MV-4-11 (cell line): ENCODE measurements around the gene OVOL1.
A peak's percentile ranks its signal among the peaks of the same experiment; 100 is the strongest.
"Not testable (repeated sequence)": the region's sequence is repeated elsewhere in the genome, so short reads cannot be mapped to it uniquely, and the experiment has no call there.

Source experiments
- DNase-seq: peaks from one replicate; lab custom pipeline; 2025; lab: John Stamatoyannopoulos, UW

The OVOL1 gene

GRCh38 chr11:65814986-65815565, 28.2 kb downstream of the OVOL1 start:
- no peak for DNase-seq

DNA sequence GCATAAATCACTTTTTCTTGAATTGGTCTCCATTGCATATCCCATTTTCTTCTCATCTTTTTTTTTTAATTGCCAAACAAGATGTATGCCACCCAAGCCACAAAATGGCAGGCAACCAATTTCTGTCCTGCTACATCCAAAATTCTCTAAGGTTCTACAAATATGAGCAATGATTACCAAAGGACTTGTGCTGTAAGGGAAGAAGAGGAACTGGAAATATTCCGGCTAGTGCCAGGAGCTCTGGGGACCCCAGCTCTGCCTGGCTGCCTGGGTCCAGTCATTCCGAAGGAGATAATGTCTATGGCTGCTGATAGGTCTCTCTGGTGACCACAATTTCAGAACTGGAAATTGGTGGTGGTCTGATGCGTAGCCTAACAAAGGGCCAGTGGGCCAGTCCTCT, 29.8 kb downstream of the OVOL1 start:
- no peak for DNase-seq

DNA sequence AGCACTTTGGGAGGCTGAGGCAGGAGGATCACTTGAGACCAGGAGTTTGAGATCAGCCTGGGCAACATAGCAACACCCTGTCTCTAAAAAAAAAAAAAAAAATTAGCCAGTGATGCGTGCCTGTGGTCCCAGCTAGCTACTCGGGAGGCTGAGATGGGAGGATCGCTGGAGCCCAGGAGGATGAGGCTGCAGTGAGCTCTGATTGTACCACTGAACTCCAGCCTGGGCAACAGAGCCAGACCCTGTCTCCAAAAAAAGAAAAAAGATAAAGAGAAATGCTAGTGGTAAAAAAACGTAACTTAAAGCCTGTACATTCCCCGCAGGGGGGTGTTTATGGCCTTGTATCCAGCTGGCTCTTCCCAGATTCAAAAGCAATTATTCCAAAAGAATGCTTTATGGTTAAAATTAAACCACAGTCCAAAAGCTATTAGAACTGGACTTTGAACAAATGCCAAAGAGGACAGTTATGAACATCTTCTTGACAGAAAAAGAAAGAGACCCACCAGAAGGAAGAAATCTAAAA, 30.5 kb downstream of the OVOL1 start:
- no peak for DNase-seq

DNA sequence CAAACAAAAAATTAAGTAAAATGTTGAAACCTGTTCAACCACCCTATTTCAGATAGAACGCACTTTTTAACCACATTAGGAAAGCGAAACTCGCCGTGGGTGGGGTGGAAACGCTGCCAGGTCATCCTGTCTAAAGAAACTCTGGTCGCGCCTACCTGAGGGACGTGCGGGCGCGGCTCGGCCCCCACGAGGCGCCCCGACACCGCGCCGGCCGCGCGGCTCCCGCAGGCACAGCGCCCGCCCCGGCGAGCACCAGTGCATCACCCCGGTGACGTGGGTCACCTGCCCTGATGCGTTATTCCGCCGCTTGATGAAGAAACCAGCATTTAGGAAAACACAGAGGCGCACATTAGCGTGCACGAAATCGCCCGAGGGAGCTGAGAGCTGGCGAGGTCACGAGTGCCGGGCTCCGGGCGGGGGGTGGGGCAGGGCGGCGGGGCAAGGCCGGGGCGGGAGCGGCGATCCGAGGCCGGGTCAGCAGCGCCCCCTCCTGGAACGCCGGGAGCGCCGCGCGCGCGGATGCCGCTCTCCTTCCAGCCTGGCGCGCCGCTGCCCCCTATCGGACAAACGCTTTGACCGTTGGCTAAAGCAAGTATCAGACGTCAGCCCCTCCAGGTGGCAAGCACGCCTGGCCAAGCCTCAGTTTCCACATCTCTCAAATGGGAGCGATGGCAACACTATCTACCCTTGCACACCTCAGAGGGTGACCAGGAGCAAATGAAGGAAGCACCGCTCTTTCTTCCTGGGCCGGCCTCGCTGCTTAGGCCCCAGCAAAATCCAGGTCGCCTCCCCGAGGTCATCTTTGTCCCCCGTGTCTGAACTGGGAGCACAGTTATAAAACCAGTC, 31.2 kb downstream of the OVOL1 start:
- DNase-seq = peak; percentile 73

DNA sequence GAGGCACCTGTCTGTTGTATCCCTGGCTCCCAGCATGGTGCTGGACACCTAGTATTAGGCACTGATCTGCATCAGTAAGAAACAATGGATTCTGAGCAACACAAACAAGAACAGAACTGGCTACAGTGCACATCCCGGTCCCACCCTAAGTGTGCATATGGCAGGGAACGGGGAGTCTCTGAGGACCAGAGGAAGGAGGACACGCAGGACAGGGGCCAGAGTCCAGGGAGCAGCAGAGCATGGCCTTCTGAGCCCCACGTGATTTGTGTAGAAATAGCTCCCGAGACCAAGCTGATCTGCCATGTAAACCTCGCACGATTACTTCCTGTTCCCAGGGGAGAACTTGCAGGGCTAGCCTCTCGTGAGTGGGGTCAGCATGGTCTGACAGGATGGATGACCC, 34.2 kb downstream of the OVOL1 start:
- no peak for DNase-seq

DNA sequence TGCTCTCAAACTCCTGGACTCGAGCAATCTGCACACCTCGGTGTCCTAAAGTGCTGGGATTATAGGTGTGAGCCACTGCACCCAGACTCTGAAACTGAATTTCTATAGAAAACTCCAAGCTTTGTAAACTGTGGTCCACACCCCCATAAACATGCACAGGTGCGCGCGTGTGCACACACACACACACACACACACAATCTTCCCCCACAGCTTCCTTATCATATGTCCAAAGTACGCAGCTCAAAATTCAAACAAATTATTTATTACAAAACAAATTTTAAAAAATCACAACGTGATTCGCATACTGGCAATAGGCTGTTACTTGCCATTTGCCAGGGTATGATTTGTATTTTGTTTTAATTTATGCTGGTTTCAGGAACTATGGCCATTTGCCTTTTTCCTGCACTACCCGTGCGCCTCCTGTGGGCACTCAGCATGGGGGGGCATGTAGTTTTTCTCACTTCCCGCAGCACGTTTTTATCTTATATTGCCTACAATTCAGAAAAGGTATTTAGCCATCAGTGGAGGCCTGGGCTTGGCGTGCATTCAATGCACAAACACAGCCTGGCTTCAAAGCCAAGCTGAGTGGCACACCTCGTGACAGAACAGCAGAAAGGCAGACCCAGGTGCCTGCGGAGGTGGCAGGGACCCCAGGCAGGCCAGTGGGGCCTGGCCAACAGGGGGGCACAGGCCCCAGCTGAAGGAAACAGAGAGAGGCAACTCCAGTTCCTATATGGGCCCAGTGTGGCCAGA, 36.1 kb downstream of the OVOL1 start:
- no peak for DNase-seq

DNA sequence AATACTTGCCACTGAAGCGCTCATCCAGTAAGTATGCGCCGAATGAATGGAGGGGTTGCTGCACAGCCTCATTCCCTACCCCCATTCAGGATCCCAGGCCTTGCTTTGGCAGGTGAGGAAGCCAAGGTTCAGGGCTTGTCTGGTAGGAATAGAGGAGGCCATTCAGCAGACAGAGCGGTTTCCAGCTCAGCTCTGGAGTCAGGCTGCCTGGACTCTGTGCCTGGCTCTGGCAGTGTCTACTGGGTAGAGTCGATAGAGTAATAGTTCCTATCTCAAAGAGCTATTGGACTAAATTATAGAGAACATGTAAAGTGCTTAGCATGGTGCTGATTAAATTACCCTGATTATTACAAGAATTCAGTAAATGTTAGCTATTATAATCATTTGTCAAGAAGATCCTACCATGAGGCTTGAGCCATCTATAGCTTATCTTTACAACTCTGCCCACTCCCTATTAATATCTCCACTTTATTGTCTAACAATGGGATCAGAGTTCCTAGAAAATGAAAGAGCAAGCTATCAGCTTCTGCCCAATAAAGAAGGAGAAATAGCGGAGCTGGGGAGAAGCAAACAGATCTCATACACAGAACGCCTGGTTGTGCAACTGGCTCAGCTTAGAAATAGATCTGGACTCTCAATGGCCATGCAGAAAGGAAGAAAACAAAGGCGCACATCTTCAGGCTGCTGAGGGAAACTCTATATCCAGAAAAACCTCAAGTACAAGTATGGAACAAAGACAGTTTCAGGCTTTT, 40.3 kb downstream of the OVOL1 start:
- DNase-seq = peak; percentile 73

DNA sequence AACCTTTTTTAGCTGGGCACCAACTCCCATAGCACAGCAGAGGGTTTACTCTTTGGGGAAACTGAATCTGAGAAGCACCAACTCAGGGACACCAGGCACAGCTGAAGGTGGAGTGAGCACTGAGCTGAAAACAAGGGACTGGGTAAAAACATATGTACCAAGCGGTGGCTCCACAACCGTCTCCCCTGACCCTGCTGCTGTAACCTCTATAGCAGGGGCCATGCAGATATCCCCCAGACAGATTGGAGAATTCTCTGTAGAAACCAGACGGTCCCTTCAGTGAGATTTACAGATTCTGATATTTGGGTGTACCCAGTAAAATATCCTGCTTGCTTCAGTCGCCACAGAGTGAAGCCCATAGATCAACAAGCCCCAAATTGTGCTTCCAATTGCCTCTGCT, 42.6 kb downstream of the OVOL1 start:
- no peak for DNase-seq

DNA sequence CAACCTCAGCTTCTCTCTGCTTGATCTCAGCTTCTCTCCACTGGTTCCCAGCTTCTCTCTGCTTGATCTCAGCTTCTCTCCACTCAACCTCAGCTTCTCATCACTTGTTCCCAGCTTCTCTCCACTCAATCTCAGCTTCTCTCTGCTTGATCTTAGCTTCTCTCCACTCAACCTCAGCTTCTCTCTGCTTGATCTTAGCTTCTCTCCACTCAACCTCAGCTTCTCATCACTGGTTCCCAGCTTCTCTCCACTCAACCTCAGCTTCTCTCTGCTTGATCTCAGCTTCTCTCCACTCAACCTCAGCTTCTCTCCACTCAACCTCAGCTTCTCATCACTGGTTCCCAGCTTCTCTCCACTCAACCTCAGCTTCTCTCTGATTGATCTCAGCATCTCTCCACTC, 45.4 kb downstream of the OVOL1 start:
- DNase-seq = not testable (repeated sequence)

GRCh38 chr11:65833297-65834030, 46.6 kb downstream of the OVOL1 start, which contains the start of gene SNX32:
SNX32 (plus strand) TSS chr11:65833963; CDS start chr11:65834066, 103 bp downstream.
- DNase-seq = peak; percentile 94

DNA sequence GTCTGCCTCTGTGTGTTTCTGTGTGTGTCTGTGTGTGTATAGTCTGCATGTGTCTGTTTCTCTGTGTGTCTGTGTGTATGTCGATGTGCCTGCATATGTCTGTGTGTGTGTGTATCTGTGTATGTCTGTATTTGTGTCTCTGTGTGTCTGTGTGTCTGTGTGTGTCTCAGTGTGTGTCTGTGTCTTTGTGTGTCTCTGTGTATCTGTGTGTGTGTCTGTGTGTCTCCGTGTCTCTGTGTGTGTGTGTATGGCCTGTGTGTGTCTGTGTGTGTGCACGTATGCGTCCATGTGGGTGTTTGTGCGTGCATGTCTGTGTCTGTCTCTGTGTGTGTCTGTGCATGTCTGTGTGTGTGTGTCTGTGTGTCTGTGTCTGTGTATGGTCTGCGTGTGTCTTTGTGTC, 47.3 kb downstream of the OVOL1 start:
- no peak for DNase-seq

GRCh38 chr11:65842144-65842543, 55.3 kb downstream of the OVOL1 start:
- DNase-seq = no peak

GRCh38 chr11:65843811-65844210, 56.9 kb downstream of the OVOL1 start:
- no peak for DNase-seq

GRCh38 chr11:65844231-65844872, 57.5 kb downstream of the OVOL1 start:
- DNase-seq = no peak
